Epithelial cell of proximal tubule (primary cell): ENCODE results near the gene NKX2-2. TPM values are rescaled to one million over a fixed set of nuclear protein-coding genes. Genes with fewer than 3 reads are reported as not detected.

Experiments used
- DNase-seq: peaks from one replicate; pipeline ENCODE4 v3.0.0-alpha.2; 2011; ENCODE audit warnings: low read depth
- H3K4me3 ChIP-seq: 2 replicates; pipeline ENCODE4 v1.5.1; 2011; ENCODE audit warnings: low read depth, mild to moderate bottlenecking, low read length
- total RNA-seq: library from RNA; depleted of rRNA; stranded (reverse); fragments of >200 nt; gene quantifications from 2 replicates; pipeline ENCODE4 v1.2.3, GENCODE V29; 2015
- TF ChIP-seq, protein P1 (sequence below): conservative IDR thresholded peaks from 2 replicates; pipeline ENCODE4 v1.5.1; 2012; ENCODE audit warnings: low read depth, mild to moderate bottlenecking, low read length

Gene NKX2-2
- total RNA-seq, 1 donor from 2014 or later, result not detected

GRCh38 chr20:21517566-21518277, 3.9 kb upstream of the NKX2-2 start:
- no peak overlapping the region for H3K4me3 ChIP-seq
- DNase-seq, result no peak
- TF ChIP-seq, protein P1, sequence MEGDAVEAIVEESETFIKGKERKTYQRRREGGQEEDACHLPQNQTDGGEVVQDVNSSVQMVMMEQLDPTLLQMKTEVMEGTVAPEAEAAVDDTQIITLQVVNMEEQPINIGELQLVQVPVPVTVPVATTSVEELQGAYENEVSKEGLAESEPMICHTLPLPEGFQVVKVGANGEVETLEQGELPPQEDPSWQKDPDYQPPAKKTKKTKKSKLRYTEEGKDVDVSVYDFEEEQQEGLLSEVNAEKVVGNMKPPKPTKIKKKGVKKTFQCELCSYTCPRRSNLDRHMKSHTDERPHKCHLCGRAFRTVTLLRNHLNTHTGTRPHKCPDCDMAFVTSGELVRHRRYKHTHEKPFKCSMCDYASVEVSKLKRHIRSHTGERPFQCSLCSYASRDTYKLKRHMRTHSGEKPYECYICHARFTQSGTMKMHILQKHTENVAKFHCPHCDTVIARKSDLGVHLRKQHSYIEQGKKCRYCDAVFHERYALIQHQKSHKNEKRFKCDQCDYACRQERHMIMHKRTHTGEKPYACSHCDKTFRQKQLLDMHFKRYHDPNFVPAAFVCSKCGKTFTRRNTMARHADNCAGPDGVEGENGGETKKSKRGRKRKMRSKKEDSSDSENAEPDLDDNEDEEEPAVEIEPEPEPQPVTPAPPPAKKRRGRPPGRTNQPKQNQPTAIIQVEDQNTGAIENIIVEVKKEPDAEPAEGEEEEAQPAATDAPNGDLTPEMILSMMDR, result no peak

- TF ChIP-seq, protein P1, result no peak
- H3K4me3 ChIP-seq, result no peak overlapping the region
- DNase-seq, result no peak
These were observed 3.1 kb upstream of the NKX2-2 start for GRCh38 chr20:21516861-21517565.

- no peak for DNase-seq
- TF ChIP-seq, protein P1, result no peak
- H3K4me3 ChIP-seq, result no peak overlapping the region
These were observed 2.3 kb upstream of the NKX2-2 start for GRCh38 chr20:21516180-21516567.

DNA sequence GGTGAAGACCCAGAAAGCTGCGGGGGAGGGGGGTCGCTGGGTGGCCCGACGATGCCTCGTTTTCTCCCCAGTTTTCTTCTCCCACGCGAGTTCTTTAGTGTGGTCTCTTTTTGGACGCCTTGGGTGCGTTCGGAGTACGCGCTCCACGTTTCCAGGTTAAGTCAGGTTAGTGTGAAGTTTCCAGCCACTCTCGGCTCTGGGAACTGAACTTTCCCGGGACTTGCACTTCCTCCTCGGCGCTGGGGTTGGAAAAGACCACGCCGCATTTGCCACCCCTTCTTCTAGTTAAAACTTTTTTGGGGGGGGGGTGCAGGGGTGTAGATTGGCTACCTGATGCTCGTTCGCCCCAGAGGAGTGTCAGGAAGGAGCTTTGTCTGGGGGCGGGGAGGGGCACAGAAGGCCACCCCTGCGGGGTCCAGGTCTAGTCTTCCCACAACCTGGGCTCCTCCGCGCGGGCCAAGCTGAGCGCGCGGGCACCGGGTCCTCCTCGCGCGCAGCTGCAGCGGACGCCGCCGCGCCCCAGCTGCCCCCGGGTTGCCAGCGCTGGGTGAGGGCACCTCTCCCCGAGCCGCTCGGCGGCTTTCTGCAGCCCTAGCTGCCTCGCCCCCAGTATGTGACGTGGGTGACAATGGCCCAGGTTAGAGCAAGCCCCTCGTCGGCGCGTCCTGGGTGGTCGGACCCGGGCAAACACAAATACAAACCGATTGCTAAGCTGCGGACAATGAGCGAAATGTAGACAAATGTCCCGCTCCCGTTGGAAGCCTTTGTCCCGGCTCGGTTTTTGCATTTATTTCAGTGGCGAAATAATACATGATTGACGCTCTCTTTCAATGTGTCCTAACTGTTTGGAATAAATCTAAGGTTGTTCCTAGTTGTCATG, 1.7 kb upstream of the NKX2-2 start:
- no peak overlapping the region for H3K4me3 ChIP-seq
- TF ChIP-seq, protein P1, result no peak
- DNase-seq, result no peak

DNA sequence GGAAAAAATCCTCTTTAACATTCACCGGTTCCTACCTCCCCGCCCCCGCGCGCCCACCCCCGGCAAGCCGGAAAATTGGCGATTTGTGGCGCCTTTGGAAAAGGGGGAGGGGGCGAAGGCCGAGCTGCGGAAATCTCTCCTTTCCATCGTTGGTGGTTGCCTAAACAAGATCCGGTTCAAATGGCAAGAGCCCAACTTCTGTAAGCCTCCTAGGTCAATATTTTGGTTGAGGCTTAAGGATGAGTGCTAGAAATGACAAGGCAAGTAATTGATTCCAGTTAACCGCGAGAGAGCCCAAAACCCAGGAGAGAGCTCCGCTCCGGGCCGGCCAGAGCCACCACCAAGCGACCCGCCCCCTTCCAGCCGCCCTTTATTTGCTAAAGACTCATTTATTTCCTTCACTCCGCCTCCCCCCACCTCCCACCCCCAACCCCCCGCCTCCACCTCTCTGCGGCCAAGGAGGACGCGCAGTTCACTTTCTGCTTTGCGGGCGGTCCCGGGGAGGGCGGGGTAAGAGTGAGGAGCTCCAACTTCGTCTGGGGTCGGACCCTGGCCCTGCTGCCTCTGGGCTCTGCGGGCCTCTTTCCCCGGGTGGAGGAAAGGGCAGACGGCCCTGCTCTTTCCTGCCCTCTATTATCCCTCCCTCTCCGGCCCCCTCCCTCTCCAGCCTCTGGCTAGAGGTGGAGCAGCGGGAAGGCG, 838 bp upstream of the NKX2-2 start:
- TF ChIP-seq, protein P1, result no peak
- no peak overlapping the region for H3K4me3 ChIP-seq
- DNase-seq, result no peak

GRCh38 chr20:21513181-21513663, 642 bp downstream of the NKX2-2 start:
- DNase-seq, result no peak
- H3K4me3 ChIP-seq, result no peak overlapping the region
- TF ChIP-seq, protein P1, result no peak
